OCI-LY3 (cell line): ENCODE data around the gene DYRK2.

Source experiments
- H2AFZ ChIP-seq: fragments of 200-600, 300-600 bp; shearing (Covaris generic); 2 replicates; pipeline ENCODE4 v1.6.0; 2014; ENCODE audit warnings: antibody characterized with exemption, low read depth, low read length
- H3K27ac ChIP-seq: fragments of 200-600, 300-600 bp; sonication (generic); 2 replicates; pipeline ENCODE4 v1.5.1; 2014; ENCODE audit warnings: mild to moderate bottlenecking, low read length, moderate library complexity, mixed read lengths
- H3K27me3 ChIP-seq: fragments of 200-600, 300-600 bp; sonication (generic); 2 replicates; pipeline ENCODE4 v1.6.1; 2014; ENCODE audit warnings: low read depth, low read length, mixed read lengths
- H3K36me3 ChIP-seq: fragments of 200-600, 300-600 bp; sonication (generic); replicated peaks from 2 replicates; pipeline ENCODE3; 2014; ENCODE audit warnings: low read depth, low read length, mixed read lengths
- H3K4me1 ChIP-seq: fragments of 300-600, 200-600 bp; sonication (generic); 2 replicates; pipeline ENCODE4 v1.6.1; 2014; ENCODE audit warnings: low read length, mixed read lengths
- H3K4me2 ChIP-seq: fragments of 200-600, 300-600 bp; sonication (generic); 2 replicates; pipeline ENCODE4 v1.6.1; 2014; ENCODE audit warnings: low read length, mixed read lengths
- H3K4me3 ChIP-seq: fragments of 300-600, 200-600 bp; sonication (generic); 2 replicates; pipeline ENCODE4 v1.5.1; 2014; ENCODE audit warnings: antibody characterized with exemption, mild to moderate bottlenecking, low read length, moderate library complexity
- H3K79me2 ChIP-seq: fragments of 300-600, 200-600 bp; shearing (Covaris generic); 2 replicates; pipeline ENCODE4 v1.6.1; 2014; ENCODE audit warnings: mild to moderate bottlenecking, low read length, mixed read lengths
- H3K9ac ChIP-seq: fragments of 300-600, 200-600 bp; shearing (Covaris generic); 2 replicates; pipeline ENCODE4 v1.6.0; 2014; ENCODE audit warnings: mild to moderate bottlenecking, low read length, moderate library complexity
- H3K9me3 ChIP-seq: fragments of 200-600, 300-600 bp; shearing (Covaris generic); 2 replicates; pipeline ENCODE4 v1.6.1; 2014; ENCODE audit warnings: low read length, mixed read lengths; ENCODE audit not compliant: insufficient read depth
- H4K20me1 ChIP-seq: fragments of 200-600, 300-600 bp; sonication (generic); 2 replicates; pipeline ENCODE4 v1.6.1; 2016; ENCODE audit warnings: low read length, mixed read lengths; ENCODE audit not compliant: insufficient read depth
- CTCF ChIP-seq: fragments of 200-600, 300-600 bp; sonication (generic); IDR thresholded peaks from 2 replicates; pipeline ENCODE4 v1.5.1; 2014; ENCODE audit warnings: antibody characterized with exemption, low read length, low read depth
- EZH2phosphoT487 ChIP-seq: fragments of 200-600 bp; shearing (Covaris generic); IDR thresholded peaks from 2 replicates; pipeline ENCODE4 v1.6.1; 2018; ENCODE audit warnings: antibody characterized with exemption, mixed run types, low read depth

Gene DYRK2

GRCh38 chr12:67667276-67668073 lies 18.9 kb downstream of the DYRK2 start:
- Histone ChIP-seq H3K4me3 (no peak overlapping the region), H3K9me3 (no peaks in the 10 kb centered on the region), H3K27ac (no peak overlapping the region), H3K79me2 (peaks cover 8% of the 10 kb centered on the region), H3K4me2 (no peak overlapping the region), H3K36me3 (peaks cover 13% of the 10 kb centered on the region), H3K27me3 (no peaks in the 10 kb centered on the region), H3K9ac (no peak overlapping the region), H3K4me1 (no peaks in the 10 kb centered on the region), H2AFZ (no peak overlapping the region), H4K20me1 (peaks cover 14% of the 10 kb centered on the region)
- TF ChIP-seq EZH2phosphoT487 (no peak), CTCF (no peak)

- no peak overlapping the region for H3K9ac ChIP-seq
- H3K79me2 ChIP-seq: no peaks in the 10 kb centered on the region
- no peak overlapping the region for H3K4me2 ChIP-seq
- H3K27me3 ChIP-seq: no peaks in the 10 kb centered on the region
- H3K4me3 ChIP-seq: no peak overlapping the region
- no peak overlapping the region for H2AFZ ChIP-seq
- no peak overlapping the region for H3K27ac ChIP-seq
- H4K20me1 ChIP-seq: no peaks in the 10 kb centered on the region
- peaks cover 6% of the 10 kb centered on the region for H3K36me3 ChIP-seq
- no peaks in the 10 kb centered on the region for H3K4me1 ChIP-seq
- H3K9me3 ChIP-seq: no peaks in the 10 kb centered on the region
- TF ChIP-seq CTCF (no peak), EZH2phosphoT487 (no peak)
Measured at GRCh38 chr12:67669217-67669933, 20.8 kb downstream of the DYRK2 start.

- Histone ChIP-seq H3K9me3 (no peaks in the 10 kb centered on the region), H3K4me3 (no peak overlapping the region), H3K9ac (no peak overlapping the region), H3K36me3 (peaks cover 7% of the 10 kb centered on the region), H3K79me2 (no peaks in the 10 kb centered on the region), H3K27me3 (no peaks in the 10 kb centered on the region), H3K4me1 (no peaks in the 10 kb centered on the region), H2AFZ (no peak overlapping the region), H4K20me1 (no peaks in the 10 kb centered on the region), H3K27ac (no peak overlapping the region), H3K4me2 (no peak overlapping the region)
- TF ChIP-seq CTCF: no peak
- TF ChIP-seq EZH2phosphoT487: no peak
Measured at GRCh38 chr12:67669934-67670631, 21.5 kb downstream of the DYRK2 start.

- H3K4me1 ChIP-seq: no peaks in the 10 kb centered on the region
- no peak overlapping the region for H3K27ac ChIP-seq
- no peak overlapping the region for H3K9ac ChIP-seq
- H2AFZ ChIP-seq: no peak overlapping the region
- H3K36me3 ChIP-seq: peaks cover 7% of the 10 kb centered on the region
- H3K27me3 ChIP-seq: no peaks in the 10 kb centered on the region
- no peaks in the 10 kb centered on the region for H4K20me1 ChIP-seq
- no peaks in the 10 kb centered on the region for H3K9me3 ChIP-seq
- no peaks in the 10 kb centered on the region for H3K79me2 ChIP-seq
- no peak for TF ChIP-seq EZH2phosphoT487
- TF ChIP-seq CTCF: no peak
- H3K4me3 ChIP-seq: no peak overlapping the region
- no peak overlapping the region for H3K4me2 ChIP-seq
Measured at GRCh38 chr12:67671419-67671818, 22.9 kb downstream of the DYRK2 start.
